Fibroblast of peridontal ligament (primary cell): ENCODE measurements around the gene CMTM8.
"Not testable (repeated sequence)": the region's sequence is repeated elsewhere in the genome, so short reads cannot be mapped to it uniquely, and the experiment has no call there.

Source experiments
- DNase-seq: peaks from one replicate; pipeline ENCODE4 v3.0.0-alpha.2; 2010; ENCODE audit errors: extremely low read depth

Gene CMTM8

GRCh38 chr3:32374788-32375595 is 136.5 kb downstream of the CMTM8 start:
- DNase-seq, result peak; percentile 87

GRCh38 chr3:32375596-32375930 is 137.1 kb downstream of the CMTM8 start:
- no peak for DNase-seq

GRCh38 chr3:32376115-32376514 is 137.6 kb downstream of the CMTM8 start:
- DNase-seq, result peak; percentile 77

- DNase-seq, result no peak
Observed at GRCh38 chr3:32379831-32380500, 141.5 kb downstream of the CMTM8 start.

- DNase-seq, result no peak
Observed at GRCh38 chr3:32381922-32382321, 143.4 kb downstream of the CMTM8 start.

GRCh38 chr3:32383136-32383711 is 144.7 kb downstream of the CMTM8 start:
- DNase-seq, result no peak

GRCh38 chr3:32384938-32385337 is 146.5 kb downstream of the CMTM8 start:
- peak; percentile 56 for DNase-seq

GRCh38 chr3:32387512-32387911 is 149.0 kb downstream of the CMTM8 start:
- DNase-seq, result no peak

- not testable (repeated sequence) for DNase-seq
Observed at GRCh38 chr3:32389577-32389976, 151.1 kb downstream of the CMTM8 start.

GRCh38 chr3:32391643-32392535 is 153.4 kb downstream of the CMTM8 start, which contains the start of gene CMTM7:
CMTM7 (plus strand) TSS chr3:32391853; CDS start chr3:32391907, 54 bp downstream.
- DNase-seq, result peak; percentile 26

GRCh38 chr3:32392536-32393302 is 154.2 kb downstream of the CMTM8 start:
- DNase-seq, result peak; percentile 70

GRCh38 chr3:32395496-32395895 is 157.0 kb downstream of the CMTM8 start:
- DNase-seq, result peak; percentile 62

- DNase-seq, result no peak
Observed at GRCh38 chr3:32397941-32398340, 159.5 kb downstream of the CMTM8 start.

- DNase-seq, result no peak
Observed at GRCh38 chr3:32398531-32398930, 160.1 kb downstream of the CMTM8 start.

- peak; percentile 77 for DNase-seq
Observed at GRCh38 chr3:32399030-32399620, 160.6 kb downstream of the CMTM8 start.

GRCh38 chr3:32401126-32401525 is 162.6 kb downstream of the CMTM8 start:
- DNase-seq, result no peak

- peak; percentile 63 for DNase-seq
Observed at GRCh38 chr3:32401556-32402081, 163.1 kb downstream of the CMTM8 start.

GRCh38 chr3:32403663-32404062 is 165.2 kb downstream of the CMTM8 start:
- DNase-seq, result no peak

- DNase-seq, result no peak
Observed at GRCh38 chr3:32404714-32405113, 166.2 kb downstream of the CMTM8 start.

GRCh38 chr3:32405155-32405554 is 166.7 kb downstream of the CMTM8 start:
- peak; percentile 37 for DNase-seq
